Activated T-cell treated with anti-CD3 and anti-CD28 coated beads for 4 hours (primary cell): ENCODE results near the gene TTC19.
"Not testable (repeated sequence)": the region's sequence is repeated elsewhere in the genome, so short reads cannot be mapped to it uniquely, and the experiment has no call there.

Experiments used
- DNase-seq: peaks from one replicate; pipeline ENCODE4 v3.0.0-alpha.2; 2020

The TTC19 gene

GRCh38 chr17:15973016-15973415 is 26.6 kb upstream of the TTC19 start:
- no peak for DNase-seq

GRCh38 chr17:15973834-15974233 is 25.8 kb upstream of the TTC19 start:
- DNase-seq, result no peak

GRCh38 chr17:15977894-15978293 is 21.7 kb upstream of the TTC19 start:
- no peak for DNase-seq

- no peak for DNase-seq
These were observed 21.0 kb upstream of the TTC19 start for GRCh38 chr17:15978606-15979005.

GRCh38 chr17:15979013-15979412 is 20.6 kb upstream of the TTC19 start:
- DNase-seq, result not testable (repeated sequence)

- peak; percentile 9 for DNase-seq
These were observed 18.4 kb upstream of the TTC19 start for GRCh38 chr17:15981208-15981607.

GRCh38 chr17:15981646-15982580 is 17.7 kb upstream of the TTC19 start:
- no peak for DNase-seq

- no peak for DNase-seq
These were observed 3.3 kb upstream of the TTC19 start for GRCh38 chr17:15996322-15996721.

GRCh38 chr17:15998031-15998562 is 1.5 kb upstream of the TTC19 start:
- DNase-seq, result no peak

GRCh38 chr17:15999974-16000827 is 577 bp downstream of the TTC19 start:
- no peak for DNase-seq

- DNase-seq, result no peak
These were observed 1.7 kb downstream of the TTC19 start for GRCh38 chr17:16001226-16001897.

- no peak for DNase-seq
These were observed 3.2 kb downstream of the TTC19 start for GRCh38 chr17:16002708-16003260.

GRCh38 chr17:16003841-16004240 is 4.2 kb downstream of the TTC19 start:
- no peak for DNase-seq

GRCh38 chr17:16005636-16006035 is 6.0 kb downstream of the TTC19 start:
- DNase-seq, result no peak

- no peak for DNase-seq
These were observed 7.8 kb downstream of the TTC19 start for GRCh38 chr17:16007439-16007838.

- DNase-seq, result no peak
These were observed 14.4 kb downstream of the TTC19 start for GRCh38 chr17:16013943-16014407.

GRCh38 chr17:16019347-16019746 is 19.7 kb downstream of the TTC19 start:
- DNase-seq, result no peak

GRCh38 chr17:16023881-16024280 is 24.3 kb downstream of the TTC19 start:
- no peak for DNase-seq

GRCh38 chr17:16025202-16025601 is 25.6 kb downstream of the TTC19 start:
- no peak for DNase-seq

GRCh38 chr17:16026895-16027294 is 27.3 kb downstream of the TTC19 start:
- no peak for DNase-seq

GRCh38 chr17:16027708-16028584 is 28.3 kb downstream of the TTC19 start:
- DNase-seq, result peak; percentile 19
